ENCODE measurements around the gene ALG12. TPM values are rescaled to one million over a fixed set of nuclear protein-coding genes. Genes with fewer than 3 reads are reported as not detected.

The ALG12 gene
- total and polyA plus RNA-seq, 2 of the 4 experiments (the other 2 are of a cell fraction): 7.2 to 10.9 TPM

GRCh38 chr22:49948116-49948957 is 30.1 kb upstream of the ALG12 start (continued):
- TF ChIP-seq MAZ (IDR thresholded peaks at IDR 0.05; ENCODE audit: borderline replicate concordance, low read depth, low read length) (no peak), RFX5 (IDR thresholded peaks at IDR 0.05; ENCODE audit: low read depth, low read length) (no peak)
- TF ChIP-seq, protein P1, sequence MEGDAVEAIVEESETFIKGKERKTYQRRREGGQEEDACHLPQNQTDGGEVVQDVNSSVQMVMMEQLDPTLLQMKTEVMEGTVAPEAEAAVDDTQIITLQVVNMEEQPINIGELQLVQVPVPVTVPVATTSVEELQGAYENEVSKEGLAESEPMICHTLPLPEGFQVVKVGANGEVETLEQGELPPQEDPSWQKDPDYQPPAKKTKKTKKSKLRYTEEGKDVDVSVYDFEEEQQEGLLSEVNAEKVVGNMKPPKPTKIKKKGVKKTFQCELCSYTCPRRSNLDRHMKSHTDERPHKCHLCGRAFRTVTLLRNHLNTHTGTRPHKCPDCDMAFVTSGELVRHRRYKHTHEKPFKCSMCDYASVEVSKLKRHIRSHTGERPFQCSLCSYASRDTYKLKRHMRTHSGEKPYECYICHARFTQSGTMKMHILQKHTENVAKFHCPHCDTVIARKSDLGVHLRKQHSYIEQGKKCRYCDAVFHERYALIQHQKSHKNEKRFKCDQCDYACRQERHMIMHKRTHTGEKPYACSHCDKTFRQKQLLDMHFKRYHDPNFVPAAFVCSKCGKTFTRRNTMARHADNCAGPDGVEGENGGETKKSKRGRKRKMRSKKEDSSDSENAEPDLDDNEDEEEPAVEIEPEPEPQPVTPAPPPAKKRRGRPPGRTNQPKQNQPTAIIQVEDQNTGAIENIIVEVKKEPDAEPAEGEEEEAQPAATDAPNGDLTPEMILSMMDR (conservative IDR thresholded peaks at IDR 0.05; ENCODE audit: low read depth, low read length): no peak

All from IMR-90 (cell line).